Measurements from ENCODE around the gene ENTPD6. TPM values are rescaled to one million over a fixed set of nuclear protein-coding genes. Genes with fewer than 3 reads are reported as not detected.

The ENTPD6 gene
- total RNA-seq, 1 donor from 2014 or later, result 191 TPM

- H3K4me3 Mint-ChIP-seq (ENCODE audit: unreplicated experiment), result no peak overlapping the region
- H3K36me3 Mint-ChIP-seq (ENCODE audit: unreplicated experiment), result peaks cover 8% of the 10 kb centered on the region
- H3K27ac Mint-ChIP-seq (ENCODE audit: unreplicated experiment), result peak overlapping the region; percentile 17
- H3K9me3 Mint-ChIP-seq (ENCODE audit: unreplicated experiment), result peaks cover 12% of the 10 kb centered on the region
- H3K4me1 Mint-ChIP-seq (ENCODE audit: low read depth, unreplicated experiment), result peaks cover 5% of the 10 kb centered on the region
- DNase-seq, result no peak
- no peak for TF ChIP-seq CTCF (IDR thresholded peaks at IDR 0.05; ENCODE audit: partially characterized antibody, unreplicated experiment)
- peaks cover 8% of the 10 kb centered on the region for H3K27me3 Mint-ChIP-seq (ENCODE audit: unreplicated experiment)
Measured at GRCh38 chr20:25273541-25274358, 78.2 kb downstream of the ENTPD6 start.

- Mint-ChIP-seq H3K9me3 (ENCODE audit: unreplicated experiment) (peaks cover 14% of the 10 kb centered on the region), H3K4me3 (ENCODE audit: unreplicated experiment) (no peak overlapping the region), H3K4me1 (ENCODE audit: low read depth, unreplicated experiment) (peaks cover 5% of the 10 kb centered on the region), H3K27me3 (ENCODE audit: unreplicated experiment) (peaks cover 8% of the 10 kb centered on the region), H3K36me3 (ENCODE audit: unreplicated experiment) (peaks cover 4% of the 10 kb centered on the region), H3K27ac (ENCODE audit: unreplicated experiment) (peak overlapping the region; percentile 17)
- no peak for DNase-seq
- TF ChIP-seq CTCF (IDR thresholded peaks at IDR 0.05; ENCODE audit: partially characterized antibody, unreplicated experiment), result no peak
Measured at GRCh38 chr20:25274481-25274880, 79.0 kb downstream of the ENTPD6 start.

- H3K27ac Mint-ChIP-seq (ENCODE audit: unreplicated experiment), result peak overlapping the region; percentile 2
- H3K4me3 Mint-ChIP-seq (ENCODE audit: unreplicated experiment), result no peak overlapping the region
- peaks cover 4% of the 10 kb centered on the region for H3K36me3 Mint-ChIP-seq (ENCODE audit: unreplicated experiment)
Measured at GRCh38 chr20:25274891-25275812, 79.6 kb downstream of the ENTPD6 start.

GRCh38 chr20:25275813-25276532 is 80.5 kb downstream of the ENTPD6 start:
- Mint-ChIP-seq H3K27ac (ENCODE audit: unreplicated experiment) (peak overlapping the region; percentile 2), H3K9me3 (ENCODE audit: unreplicated experiment) (peaks cover 14% of the 10 kb centered on the region), H3K4me3 (ENCODE audit: unreplicated experiment) (no peak overlapping the region), H3K4me1 (ENCODE audit: low read depth, unreplicated experiment) (peaks cover 5% of the 10 kb centered on the region), H3K27me3 (ENCODE audit: unreplicated experiment) (peaks cover 8% of the 10 kb centered on the region), H3K36me3 (ENCODE audit: unreplicated experiment) (peaks cover 4% of the 10 kb centered on the region)
- TF ChIP-seq CTCF (IDR thresholded peaks at IDR 0.05; ENCODE audit: partially characterized antibody, unreplicated experiment), result no peak
- DNase-seq, result peak; percentile 13

More at GRCh38 chr20:25274891-25275812, 79.6 kb downstream of the ENTPD6 start:
- Mint-ChIP-seq H3K9me3 (ENCODE audit: unreplicated experiment) (peaks cover 14% of the 10 kb centered on the region), H3K4me1 (ENCODE audit: low read depth, unreplicated experiment) (peaks cover 5% of the 10 kb centered on the region), H3K27me3 (ENCODE audit: unreplicated experiment) (peaks cover 8% of the 10 kb centered on the region)
- no peak for TF ChIP-seq CTCF (IDR thresholded peaks at IDR 0.05; ENCODE audit: partially characterized antibody, unreplicated experiment)
- peak; percentile 11 for DNase-seq

Other genes starting within 250 kb of the ENTPD6 start
- not detected for gene CST7, start 246.4 kb upstream of the ENTPD6 start, total RNA-seq (ENCODE audit: unreplicated experiment)
- gene APMAP, start 203.0 kb upstream of the ENTPD6 start, total RNA-seq (ENCODE audit: unreplicated experiment), result 218 TPM
- gene ACSS1, start 137.6 kb upstream of the ENTPD6 start, total RNA-seq (ENCODE audit: unreplicated experiment), result not detected
- not detected for gene VSX1, start 113.6 kb upstream of the ENTPD6 start, total RNA-seq (ENCODE audit: unreplicated experiment)
- gene PYGB, start 52.4 kb downstream of the ENTPD6 start, total RNA-seq (ENCODE audit: unreplicated experiment), result 295 TPM
- gene ABHD12, start 195.1 kb downstream of the ENTPD6 start, total RNA-seq (ENCODE audit: unreplicated experiment), result 101 TPM
- gene GINS1, start 212.0 kb downstream of the ENTPD6 start, total RNA-seq (ENCODE audit: unreplicated experiment), result 5.3 TPM